Germinal center (tissue), 1 donor: Measurements from ENCODE around the gene DAP.
"Not testable (repeated sequence)": the region's sequence is repeated elsewhere in the genome, so short reads cannot be mapped to it uniquely, and the experiment has no call there.

ENCODE experiments used
- DNase-seq: peaks from one replicate; pipeline ENCODE4 v3.0.0; 2012; ENCODE audit warnings: mixed read lengths, low spot score

DAP gene

GRCh38 chr5:10734037-10734709 lies 26.9 kb downstream of the DAP start:
- DNase-seq, result no peak

DNA sequence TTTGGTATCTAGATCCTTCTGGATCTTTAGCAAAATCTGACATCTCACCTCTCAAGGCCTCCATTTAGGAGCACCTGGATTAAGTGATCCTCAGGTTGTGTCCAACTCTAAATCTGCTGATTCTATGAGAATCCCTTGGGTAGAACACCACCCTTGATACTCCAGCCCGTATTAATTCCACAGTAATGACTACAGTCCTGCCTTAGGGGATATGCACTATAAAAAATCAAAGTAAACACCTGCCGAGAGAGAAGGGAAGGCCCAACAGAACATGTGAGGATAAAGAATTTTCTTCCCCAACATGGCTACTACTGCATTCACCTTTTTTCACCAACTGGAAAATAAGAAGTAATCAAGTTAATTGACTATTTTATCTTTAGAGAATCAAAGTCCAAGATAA lies 27.6 kb downstream of the DAP start:
- DNase-seq, result no peak

- DNase-seq, result no peak
Measured at GRCh38 chr5:10731913-10732312, 29.1 kb downstream of the DAP start.

DNA sequence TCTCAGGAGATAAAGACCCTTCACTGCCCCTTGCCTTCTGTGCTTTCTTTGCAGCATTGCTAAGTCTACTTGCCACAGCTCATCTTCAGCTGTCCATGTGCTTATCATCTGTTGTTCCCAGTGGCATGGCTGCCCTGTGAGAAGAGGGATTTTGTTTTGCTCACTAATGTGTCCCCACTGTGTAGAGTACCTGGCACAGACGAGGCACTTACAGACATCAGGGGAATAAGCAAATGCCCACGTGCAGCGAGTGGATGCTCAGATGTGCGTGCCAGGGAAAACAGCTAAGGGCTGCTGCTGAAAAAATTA lies 31.0 kb downstream of the DAP start:
- DNase-seq, result no peak

GRCh38 chr5:10729320-10730042 lies 31.6 kb downstream of the DAP start:
- DNase-seq, result no peak

DNA sequence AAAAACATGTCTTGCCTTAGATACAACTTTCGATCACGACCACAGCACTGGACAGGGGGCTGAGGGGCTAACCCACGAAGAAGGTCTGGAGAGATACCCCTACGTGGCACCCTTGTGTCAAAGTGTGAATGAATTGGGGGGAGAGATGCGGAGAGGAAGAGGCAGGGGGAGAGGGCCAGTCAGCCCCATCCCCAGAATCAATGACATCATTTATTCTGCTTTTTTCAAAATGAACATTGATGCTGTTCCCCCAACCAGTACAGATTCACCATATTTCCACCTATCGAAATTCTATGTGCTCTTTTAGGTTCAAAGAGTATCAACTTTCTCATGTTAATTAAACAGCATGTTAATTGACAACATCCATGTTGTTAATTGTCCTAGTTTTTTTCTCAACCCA lies 32.4 kb downstream of the DAP start:
- DNase-seq, result no peak

DNA sequence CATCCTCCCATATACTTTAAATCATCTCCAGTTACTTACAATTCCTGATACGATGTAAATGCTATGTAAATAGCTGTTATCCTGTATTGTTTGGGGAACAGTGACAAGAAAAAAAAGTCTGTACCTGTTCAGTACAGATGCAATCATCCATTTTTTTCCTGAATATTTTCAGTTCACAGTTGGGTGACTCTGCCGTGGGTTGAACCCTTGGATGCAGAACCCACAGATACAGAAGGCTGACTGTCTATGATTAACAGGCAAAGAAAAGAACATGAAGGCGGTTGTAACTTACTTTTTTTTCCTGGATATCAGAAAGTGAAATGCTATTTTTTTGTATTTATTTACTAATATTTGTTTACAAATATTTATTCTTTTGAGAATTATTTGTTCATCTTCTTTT lies 33.2 kb downstream of the DAP start:
- no peak for DNase-seq

DNA sequence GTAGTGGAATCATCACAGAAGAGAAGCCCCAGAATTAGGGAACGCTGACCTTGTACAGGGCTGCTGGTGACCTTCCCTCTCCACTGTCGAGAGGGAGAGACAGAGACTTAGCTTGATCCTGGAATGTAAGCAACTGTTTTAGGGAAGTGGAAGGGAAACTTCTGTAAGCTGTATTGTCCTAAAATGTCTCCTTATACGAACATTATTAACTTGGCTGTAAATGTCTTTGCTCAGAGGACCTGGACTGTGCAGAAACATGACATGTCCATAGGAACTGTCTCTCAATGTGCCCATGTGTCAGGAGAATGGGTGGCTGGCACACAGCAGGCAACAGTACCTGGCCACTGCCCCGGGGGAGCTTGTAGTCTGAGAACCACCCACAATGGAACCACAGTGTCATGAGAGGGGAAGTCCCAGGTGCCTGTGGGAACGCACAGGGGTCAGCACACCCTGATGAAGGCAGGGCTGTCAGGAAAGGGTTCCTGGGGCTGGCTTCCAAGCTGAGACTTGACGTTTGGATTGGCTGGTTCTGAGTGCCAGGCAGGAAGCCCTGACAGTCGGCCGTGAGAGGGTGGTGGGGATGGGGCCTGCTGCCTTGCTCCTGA lies 34.0 kb downstream of the DAP start:
- DNase-seq, result no peak

- no peak for DNase-seq
Measured at GRCh38 chr5:10726179-10726912, 34.7 kb downstream of the DAP start.

DNA sequence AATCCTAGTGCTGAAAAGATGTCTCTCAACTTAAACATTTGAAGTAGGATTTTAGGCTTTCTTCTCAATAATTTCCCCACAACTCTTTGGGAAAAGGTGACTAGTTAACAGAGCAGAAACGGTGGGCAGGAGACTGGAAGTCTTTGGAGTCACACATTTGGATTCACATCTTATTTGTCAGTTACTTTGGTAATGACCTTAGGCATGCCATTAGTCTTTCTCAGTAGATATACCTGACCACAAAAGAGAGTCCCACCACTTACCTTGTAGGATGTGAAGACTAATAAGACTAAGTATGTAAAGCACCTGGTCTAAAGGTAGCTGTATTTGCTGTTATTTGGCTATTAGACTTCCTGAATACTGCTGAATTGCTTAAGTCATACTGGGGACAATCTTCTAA lies 35.4 kb downstream of the DAP start:
- no peak for DNase-seq

- no peak for DNase-seq
Measured at GRCh38 chr5:10724781-10725507, 36.1 kb downstream of the DAP start.

DNA sequence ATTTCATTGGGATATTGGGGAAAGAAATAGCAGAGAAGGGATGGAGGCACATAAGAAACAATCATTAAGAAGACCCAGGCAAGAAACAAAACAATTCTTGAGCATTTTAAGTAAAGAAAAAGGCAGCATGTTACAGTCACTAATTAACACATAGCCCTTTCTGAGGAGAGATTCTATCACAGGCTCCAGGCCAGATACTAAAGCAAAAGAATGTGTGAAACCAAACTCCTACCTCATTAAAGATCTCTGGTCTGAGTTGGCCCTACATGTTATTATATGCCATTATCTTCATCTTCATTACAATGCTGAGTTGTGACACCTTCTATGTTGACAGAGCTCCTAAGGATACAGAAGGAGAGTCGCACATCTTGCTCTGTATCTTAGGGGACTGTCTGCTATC lies 37.5 kb downstream of the DAP start:
- DNase-seq, result no peak

DNA sequence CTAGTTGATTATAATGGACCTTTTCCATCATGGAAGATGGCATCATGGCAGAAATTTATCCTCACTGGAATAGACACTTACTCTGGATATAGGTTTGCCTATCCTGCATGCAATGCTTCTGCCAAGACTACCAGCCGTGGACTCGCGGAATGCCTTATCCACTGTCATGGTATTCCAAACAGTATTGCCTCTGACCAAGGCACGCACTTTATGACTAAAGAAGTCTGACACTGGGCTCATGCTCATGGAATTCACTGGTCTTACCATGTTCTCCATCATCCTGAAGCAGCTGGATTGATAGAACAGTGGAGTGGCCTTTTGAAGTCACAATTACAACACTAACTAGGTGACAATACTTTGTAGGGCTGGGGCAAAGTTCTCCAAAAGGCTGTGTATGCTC lies 40.3 kb downstream of the DAP start:
- DNase-seq, result not testable (repeated sequence)

GRCh38 chr5:10719965-10720364 lies 41.1 kb downstream of the DAP start:
- DNase-seq, result no peak

DNA sequence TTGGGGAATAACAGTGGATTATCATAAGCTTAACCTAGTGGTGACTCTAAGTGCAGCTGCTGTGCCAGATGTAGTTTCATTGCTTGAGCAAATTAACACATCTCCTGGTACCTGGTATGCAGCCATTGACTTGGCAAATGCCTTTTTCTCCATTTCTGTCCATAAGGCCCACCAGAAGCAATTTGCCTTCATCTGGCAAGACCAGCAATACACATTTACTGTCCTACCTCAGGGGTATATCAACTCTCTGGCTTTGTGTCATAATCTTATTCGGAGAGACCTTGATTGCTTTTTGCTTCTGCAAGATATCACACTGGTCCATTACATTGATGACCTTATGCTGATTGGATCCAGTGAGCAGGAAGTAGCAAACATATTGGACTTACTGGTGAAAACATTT lies 42.4 kb downstream of the DAP start:
- not testable (repeated sequence) for DNase-seq

GRCh38 chr5:10716825-10717224 lies 44.2 kb downstream of the DAP start:
- not testable (repeated sequence) for DNase-seq

DNA sequence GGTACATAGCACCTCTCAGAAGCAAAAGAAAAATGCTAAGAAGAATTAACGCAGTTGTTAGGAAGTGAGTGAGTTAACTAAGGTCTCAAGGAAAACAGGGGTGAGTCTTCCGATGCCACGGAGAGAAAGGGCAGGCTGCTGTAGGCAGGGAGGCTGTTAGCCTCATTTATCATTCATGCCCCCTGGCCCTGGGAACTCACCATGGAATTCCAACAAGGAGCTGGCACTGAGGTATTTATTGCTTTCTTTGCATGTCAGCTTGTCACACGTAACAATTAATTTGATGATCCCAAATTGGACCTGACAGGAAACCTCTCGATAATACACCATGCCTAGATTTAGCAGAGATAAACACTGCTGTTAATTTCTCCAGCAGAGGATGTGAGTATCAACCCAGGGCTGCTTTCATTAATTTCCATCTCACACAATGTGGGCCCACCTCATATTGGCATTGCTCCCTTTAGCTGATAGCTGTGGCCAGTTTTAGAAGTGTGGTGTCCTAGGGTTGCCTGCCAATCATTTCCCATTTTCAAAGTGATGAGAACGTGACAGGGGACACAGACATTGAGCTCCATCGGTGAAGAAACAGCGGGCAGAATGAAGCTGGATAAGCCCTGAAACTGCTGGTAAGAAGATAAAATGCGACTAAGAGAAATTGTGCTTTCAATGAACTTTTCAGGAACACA lies 45.3 kb downstream of the DAP start:
- DNase-seq, result no peak

GRCh38 chr5:10712574-10713366 lies 48.3 kb downstream of the DAP start:
- no peak for DNase-seq

- no peak for DNase-seq
Measured at GRCh38 chr5:10711562-10711961, 49.5 kb downstream of the DAP start.

DNA sequence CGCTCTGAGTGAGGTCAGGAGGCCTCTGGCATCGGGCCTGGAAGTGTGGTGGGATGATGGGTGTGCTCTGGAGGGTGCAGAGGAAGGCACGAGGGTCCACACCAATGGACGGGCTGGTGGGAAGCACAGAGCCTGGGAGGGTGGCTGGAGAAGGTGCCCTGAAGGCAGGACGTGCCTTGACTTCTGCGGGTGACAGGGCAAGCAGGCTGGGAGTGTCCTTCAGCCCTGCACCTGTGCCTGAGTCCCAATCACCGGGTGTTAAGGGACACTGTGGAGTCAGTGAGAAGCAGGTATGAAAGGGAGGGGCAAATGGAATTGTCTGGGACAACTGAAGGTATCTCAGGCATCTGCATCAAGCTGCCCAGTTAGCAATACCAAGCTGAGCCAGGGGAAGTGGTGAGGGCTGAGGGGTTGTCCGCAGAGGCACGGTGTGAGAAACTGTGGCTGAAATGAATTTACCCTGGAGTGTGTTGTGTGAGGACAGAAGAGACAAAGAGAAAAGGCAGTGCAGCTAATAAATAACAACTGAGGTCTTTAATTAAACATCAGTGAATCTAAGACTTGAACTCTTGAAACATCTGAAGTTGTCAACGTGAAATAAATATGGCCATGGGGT lies 50.4 kb downstream of the DAP start:
- no peak for DNase-seq
